Natural killer cell (primary cell): ENCODE data around the gene UPK1A. TPM values are rescaled to one million over a fixed set of nuclear protein-coding genes. Genes with fewer than 3 reads are reported as not detected.

Source experiments
- ATAC-seq, 3 donors: fragments of 150-1000 bp in 2 of 3; fragments of 200-7000 bp in 1 of 3; cut with Tn5 transposase; 1 replicate in 1 of 3; 2 replicates in 2 of 3; pipeline ENCODE4 v1.10.0; 2021; ENCODE audit warnings: mild to moderate bottlenecking in 2 of 3, moderate library complexity in 2 of 3
- DNase-seq, 2 donors: peaks; one replicate each; pipeline versions ENCODE4 v3.0.0 to v3.0.0-alpha.2; 2013 to 2021; ENCODE audit warnings: mixed read lengths in 1 of 2
- H3K27ac ChIP-seq: one replicate; pipeline ENCODE4 v1.5.1; 2013; ENCODE audit warnings: mild to moderate bottlenecking, low read length
- H3K27me3 ChIP-seq: one replicate; pipeline ENCODE4 v1.6.1; 2013; ENCODE audit warnings: low read length; ENCODE audit not compliant: control insufficient read depth, insufficient read depth
- H3K36me3 ChIP-seq: one replicate; pipeline ENCODE4 v1.6.1; 2013; ENCODE audit warnings: low read length; ENCODE audit not compliant: control insufficient read depth, insufficient read depth
- H3K4me1 ChIP-seq: one replicate; pipeline ENCODE4 v1.6.1; 2013; ENCODE audit warnings: low read length; ENCODE audit not compliant: control insufficient read depth, insufficient read depth
- H3K4me3 ChIP-seq: one replicate; pipeline ENCODE4 v1.5.1; 2013; ENCODE audit warnings: low read length
- H3K9me3 ChIP-seq: one replicate; pipeline ENCODE4 v1.6.1; 2013; ENCODE audit warnings: low read length; ENCODE audit not compliant: control insufficient read depth, insufficient read depth
- H3K27ac Mint-ChIP-seq, 2 donors: one replicate each; pipeline ENCODE4 v1.8.0; 2022; ENCODE audit warnings: mild to moderate bottlenecking in 2 of 2, mixed read lengths in 2 of 2, moderate library complexity in 1 of 2
- H3K27me3 Mint-ChIP-seq, 2 donors: one replicate each; pipeline ENCODE4 v1.8.0; 2022; ENCODE audit warnings: low read depth in 2 of 2, mixed read lengths in 2 of 2
- H3K36me3 Mint-ChIP-seq: one replicate; pipeline ENCODE4 v1.8.0; 2022; ENCODE audit warnings: mixed read lengths
- H3K4me1 Mint-ChIP-seq, 2 donors: one replicate each; pipeline ENCODE4 v1.8.0; 2022; ENCODE audit warnings: mixed read lengths in 2 of 2
- H3K4me3 Mint-ChIP-seq: one replicate; pipeline ENCODE4 v1.8.0; 2022; ENCODE audit warnings: mild to moderate bottlenecking, moderate library complexity, mixed read lengths
- H3K9me3 Mint-ChIP-seq, 2 donors: one replicate each; pipeline ENCODE4 v1.8.0; 2022; ENCODE audit warnings: mixed read lengths in 2 of 2
- WGBS: methylation state at CpG from one replicate; pipeline ENCODE4 v1.1.7; 2013; ENCODE audit warnings: missing lambda C conversion rate; ENCODE audit not compliant: insufficient coverage; 5-methylcytosine and 5-hydroxymethylcytosine counted together
- intact Hi-C: fragments of 100-400 bp; cut with micrococcal nuclease; formaldehyde crosslinking; loops from one replicate; pipeline ENCODE4 v1.14.2; 2022
- total RNA-seq, 4 donors: library from RNA; stranded (reverse); fragments of 120-200 nt in 1 of 4; gene quantifications; one replicate each; pipeline versions ENCODE4 v1.2.3 to v1.2.4, GENCODE V29; 2013 to 2022
- TF ChIP-seq, protein P1 (sequence below): fragments of 200-600 bp; IDR thresholded peaks from one replicate; pipeline ENCODE4 v1.8.0; 2022; ENCODE audit warnings: antibody characterized with exemption

UPK1A gene
- total RNA-seq, 3 donors from 2014 or later (not counting 1 experiment from before 2014, with no cell fraction given) = not detected

DNA sequence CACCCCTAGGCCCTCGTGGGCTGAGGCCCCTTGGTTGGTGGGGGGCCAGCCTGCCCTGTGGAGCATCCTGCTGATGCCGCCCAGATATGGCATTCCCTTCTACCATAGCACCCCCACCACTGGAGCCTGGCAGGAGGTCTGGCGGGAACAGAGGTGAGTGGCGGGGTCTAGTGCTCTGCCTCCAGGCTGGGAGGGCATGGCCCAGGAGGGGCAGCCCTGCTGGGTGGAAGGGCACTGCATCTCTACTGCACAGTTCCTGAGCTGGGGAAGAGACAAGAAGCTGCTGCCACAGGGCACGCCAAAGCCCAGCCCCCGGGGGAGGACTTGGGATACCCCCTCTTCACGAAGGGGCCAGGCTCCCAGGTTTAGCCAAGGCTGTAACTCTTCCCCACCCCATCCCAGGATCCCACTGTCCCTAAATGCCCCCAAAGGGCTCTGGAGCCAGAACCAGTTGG is 49.1 kb downstream of the UPK1A start:
- ATAC-seq (no peak), DNase-seq (no peak)
- peaks cover 53% of the 10 kb centered on the region for H3K4me1 ChIP-seq
- intact Hi-C loops = no loop called here
- H3K9me3 ChIP-seq = no peaks in the 10 kb centered on the region
- no peaks in the 10 kb centered on the region for H3K27me3 Mint-ChIP-seq
- no peak overlapping the region for H3K4me3 Mint-ChIP-seq
- no peak overlapping the region for H3K4me3 ChIP-seq
- WGBS = 89% methylated on average over 7 of the region's 7 CpGs
- no peaks in the 10 kb centered on the region for H3K27me3 ChIP-seq
- no peaks in the 10 kb centered on the region for H3K9me3 Mint-ChIP-seq
- peaks cover 4% of the 10 kb centered on the region for H3K36me3 ChIP-seq
- no peak overlapping the region for H3K27ac Mint-ChIP-seq
- TF ChIP-seq, protein P1, sequence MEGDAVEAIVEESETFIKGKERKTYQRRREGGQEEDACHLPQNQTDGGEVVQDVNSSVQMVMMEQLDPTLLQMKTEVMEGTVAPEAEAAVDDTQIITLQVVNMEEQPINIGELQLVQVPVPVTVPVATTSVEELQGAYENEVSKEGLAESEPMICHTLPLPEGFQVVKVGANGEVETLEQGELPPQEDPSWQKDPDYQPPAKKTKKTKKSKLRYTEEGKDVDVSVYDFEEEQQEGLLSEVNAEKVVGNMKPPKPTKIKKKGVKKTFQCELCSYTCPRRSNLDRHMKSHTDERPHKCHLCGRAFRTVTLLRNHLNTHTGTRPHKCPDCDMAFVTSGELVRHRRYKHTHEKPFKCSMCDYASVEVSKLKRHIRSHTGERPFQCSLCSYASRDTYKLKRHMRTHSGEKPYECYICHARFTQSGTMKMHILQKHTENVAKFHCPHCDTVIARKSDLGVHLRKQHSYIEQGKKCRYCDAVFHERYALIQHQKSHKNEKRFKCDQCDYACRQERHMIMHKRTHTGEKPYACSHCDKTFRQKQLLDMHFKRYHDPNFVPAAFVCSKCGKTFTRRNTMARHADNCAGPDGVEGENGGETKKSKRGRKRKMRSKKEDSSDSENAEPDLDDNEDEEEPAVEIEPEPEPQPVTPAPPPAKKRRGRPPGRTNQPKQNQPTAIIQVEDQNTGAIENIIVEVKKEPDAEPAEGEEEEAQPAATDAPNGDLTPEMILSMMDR = no peak
- H3K4me1 Mint-ChIP-seq = peaks cover 15 to 45% of the 10 kb centered on the region in 2 donors
- H3K27ac ChIP-seq = peak overlapping the region; percentile 79
- H3K36me3 Mint-ChIP-seq = no peaks in the 10 kb centered on the region

DNA sequence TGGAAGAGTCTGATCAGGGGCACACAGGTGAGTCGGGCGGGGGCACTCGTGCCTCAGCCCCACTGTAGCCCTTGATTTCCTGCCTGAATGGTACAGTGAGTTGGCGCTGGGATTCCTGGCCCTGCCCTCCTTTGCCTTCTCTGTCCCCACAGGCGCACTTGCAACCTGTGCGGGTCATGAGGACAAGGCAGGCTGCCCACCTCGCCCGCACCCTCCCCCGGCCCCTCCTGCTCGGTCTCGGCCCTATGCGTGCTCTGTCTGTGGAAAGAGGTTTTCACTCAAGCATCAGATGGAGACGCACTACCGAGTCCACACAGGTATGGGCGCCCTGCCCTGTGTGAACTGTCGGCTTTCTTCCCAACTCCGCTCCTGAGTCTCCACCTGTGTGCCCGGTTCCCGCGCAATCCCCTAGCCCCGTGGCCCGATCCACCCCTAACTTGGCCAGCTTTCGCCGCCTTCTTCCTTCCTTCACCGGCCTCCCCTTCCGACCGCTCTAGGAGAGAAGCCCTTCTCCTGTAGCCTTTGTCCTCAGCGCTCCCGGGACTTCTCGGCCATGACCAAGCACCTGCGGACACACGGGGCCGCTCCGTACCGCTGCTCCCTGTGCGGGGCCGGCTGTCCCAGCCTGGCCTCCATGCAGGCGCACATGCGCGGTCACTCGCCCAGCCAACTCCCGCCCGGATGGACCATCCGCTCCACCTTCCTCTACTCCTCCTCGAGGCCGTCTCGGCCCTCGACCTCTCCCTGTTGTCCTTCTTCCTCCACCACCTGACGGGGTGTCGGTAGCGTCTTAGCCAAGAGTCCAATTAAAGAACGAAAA is 49.9 kb downstream of the UPK1A start:
- peaks cover 53% of the 10 kb centered on the region for H3K4me1 ChIP-seq
- no peaks in the 10 kb centered on the region for H3K27me3 ChIP-seq
- H3K27ac ChIP-seq = peak overlapping the region; percentile 79
- Mint-ChIP-seq H3K4me1 (peaks cover 16 to 51% of the 10 kb centered on the region in 2 donors), H3K27ac (peak overlapping the region; percentile 94 to 98), H3K9me3 (no peaks in the 10 kb centered on the region), H3K4me3 (peak overlapping the region; percentile 99), H3K36me3 (no peaks in the 10 kb centered on the region), H3K27me3 (no peaks in the 10 kb centered on the region)
- no peaks in the 10 kb centered on the region for H3K9me3 ChIP-seq
- intact Hi-C loops = loop anchor here (1.0 to 2.0 kb wide), 4 partner anchors 14 to 205 kb away; partner anchors contain the start of gene RBM42
- H3K4me3 ChIP-seq = peak overlapping the region; percentile 86
- TF ChIP-seq, protein P1 = no peak
- peak in 1 of 2 donors; percentile 55 for DNase-seq
- WGBS = 2% methylated on average over 52 of the region's 52 CpGs
- peaks cover 7% of the 10 kb centered on the region for H3K36me3 ChIP-seq
- ATAC-seq = no peak

DNA sequence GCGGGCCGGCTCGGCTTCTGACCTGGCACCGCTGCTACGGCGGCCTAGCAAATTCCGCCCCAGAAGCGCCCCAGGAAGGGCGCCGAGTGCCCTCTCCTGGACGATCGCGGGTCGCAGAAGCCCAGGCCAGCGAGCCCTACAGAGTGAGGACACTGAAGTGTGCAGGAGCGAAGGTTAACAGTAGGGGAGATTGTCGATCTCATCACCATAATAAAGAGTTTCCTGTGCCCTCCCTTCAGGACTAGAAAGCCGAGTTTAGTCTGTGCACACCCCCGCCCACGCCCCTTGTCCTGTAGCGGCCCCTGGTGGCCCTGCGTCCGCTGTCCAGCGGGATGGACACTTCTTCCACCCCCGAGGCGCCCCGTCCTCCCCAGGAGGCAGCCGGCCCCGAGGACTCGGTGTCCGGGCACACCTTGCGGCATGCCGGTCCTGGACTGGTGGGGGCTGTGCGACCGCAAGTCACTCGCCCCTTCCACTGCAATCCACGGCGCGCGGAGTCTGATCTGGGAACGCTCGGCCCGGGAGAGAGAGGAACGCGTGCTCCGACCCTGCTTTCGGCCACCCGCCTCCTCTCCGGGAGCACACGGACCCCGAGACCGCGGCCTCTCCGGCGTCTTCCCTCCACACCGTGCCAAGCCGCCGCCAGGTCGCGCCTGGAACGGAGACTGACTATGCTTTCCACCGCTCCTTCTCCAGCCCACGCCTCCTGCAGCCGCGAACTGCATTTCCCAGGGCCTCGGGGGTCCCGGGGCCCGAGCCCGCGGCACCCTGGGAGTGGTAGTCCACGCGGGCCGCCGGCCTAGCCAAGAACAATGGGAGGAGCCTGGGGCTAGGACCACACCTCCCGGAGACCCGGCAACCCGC is 50.7 kb downstream of the UPK1A start:
- peak overlapping the region; percentile 99 for H3K4me3 Mint-ChIP-seq
- DNase-seq (peak; percentile 89 to 98), ATAC-seq (peak; percentile 83 to 93 (median 86))
- H3K27me3 Mint-ChIP-seq = no peaks in the 10 kb centered on the region
- TF ChIP-seq, protein P1 = peak; percentile 95
- Histone ChIP-seq H3K36me3 (peaks cover 10% of the 10 kb centered on the region), H3K4me1 (peaks cover 48% of the 10 kb centered on the region), H3K9me3 (no peaks in the 10 kb centered on the region), H3K4me3 (peak overlapping the region; percentile 86), H3K27ac (peak overlapping the region; percentile 79), H3K27me3 (no peaks in the 10 kb centered on the region)
- intact Hi-C loops = loop anchor here (1.0 to 2.0 kb wide), 8 partner anchors 15 to 214 kb away; partner anchors contain the start of genes PSENEN, RBM42 and U2AF1L4
- 0% methylated on average over 74 of the region's 77 CpGs for WGBS
- H3K9me3 Mint-ChIP-seq = no peaks in the 10 kb centered on the region
- H3K4me1 Mint-ChIP-seq = peaks cover 16 to 57% of the 10 kb centered on the region in 2 donors
- no peaks in the 10 kb centered on the region for H3K36me3 Mint-ChIP-seq
- H3K27ac Mint-ChIP-seq = peak overlapping the region; percentile 94 to 98
